Thyroid gland (tissue), 4 donors: Measurements from ENCODE around the gene FCER2. TPM values are rescaled to one million over a fixed set of nuclear protein-coding genes. Genes with fewer than 3 reads are reported as not detected.

ENCODE experiments used
- DNase-seq, 2 donors: peaks; one replicate each; pipeline ENCODE4 v3.0.0-alpha.2; 2019
- H3K27ac ChIP-seq, 3 donors: fragments of 200-600 bp; sonication (generic); 1 replicate in 2 of 3; 2 replicates in 1 of 3; pipeline ENCODE4 v1.5.1; 2016 to 2019; ENCODE audit warnings: mild to moderate bottlenecking in 1 of 3, moderate library complexity in 1 of 3
- H3K27me3 ChIP-seq: fragments of 200-600 bp; sonication (generic); one replicate; pipeline ENCODE4 v1.5.1; 2019
- H3K36me3 ChIP-seq, 2 donors: fragments of 200-600 bp; sonication (generic); one replicate each; pipeline ENCODE4 v1.5.1; 2016 to 2019
- H3K4me1 ChIP-seq, 2 donors: fragments of 200-600 bp; sonication (generic); one replicate each; pipeline ENCODE4 v1.5.1; 2017 to 2019
- H3K4me3 ChIP-seq, 3 donors: fragments of 200-600 bp; sonication (generic); replicated peaks in 1 of 3; 1 replicate in 2 of 3; 2 replicates in 1 of 3; pipeline ENCODE4 v1.5.1; 2016; ENCODE audit warnings: mild to moderate bottlenecking in 1 of 3
- H3K9me3 ChIP-seq: fragments of 200-600 bp; sonication (generic); one replicate; pipeline ENCODE4 v1.5.1; 2017
- CTCF ChIP-seq, 6 experiments: fragments of 200-600 bp in 3 of 6; fragments of 450-650 bp in 3 of 6; sonication (generic) in 3 of 6; IDR thresholded peaks; one replicate each; pipeline ENCODE4 v1.5.1; 2016 to 2019; ENCODE audit warnings: antibody characterized with exemption in 6 of 6, mild to moderate bottlenecking in 2 of 6, inconsistent platforms in 1 of 6, moderate library complexity in 1 of 6
- POLR2A ChIP-seq, 2 donors: fragments of 450-650 bp; IDR thresholded peaks; one replicate each; pipeline ENCODE4 v1.6.1; 2017; ENCODE audit warnings: antibody characterized with exemption in 2 of 2, mild to moderate bottlenecking in 2 of 2, moderate library complexity in 1 of 2
- WGBS, 2 donors: methylation state at CpG; one replicate each; pipeline ENCODE4 v1.1.5; 2017; 5-methylcytosine and 5-hydroxymethylcytosine counted together
- intact Hi-C: fragments of 100-400 bp; cut with DNase I; formaldehyde crosslinking; loops from one replicate; pipeline ENCODE4 v1.15.1; 2023
- total RNA-seq, 4 donors: library from RNA; depleted of rRNA; stranded (reverse); fragments of >200 nt; gene quantifications; one replicate each; pipeline ENCODE4 v1.2.3, GENCODE V29; 2016

FCER2 gene
- total RNA-seq, 4 donors from 2014 or later: not detected

- Histone ChIP-seq H3K9me3 (no peaks in the 10 kb centered on the region), H3K27me3 (no peaks in the 10 kb centered on the region), H3K36me3 (no peaks in the 10 kb centered on the region), H3K27ac (no peak overlapping the region), H3K4me3 (no peak overlapping the region), H3K4me1 (no peaks in the 10 kb centered on the region)
- TF ChIP-seq POLR2A (IDR thresholded peaks at IDR 0.05) (no peak), CTCF (IDR thresholded peaks at IDR 0.05) (no peak)
- WGBS, 2 donors: 37 to 46% methylated on average over 4 to 8 of the region's 9 CpGs
- DNase-seq: no peak
- intact Hi-C loops: no loop called here
Measured at GRCh38 chr19:7672522-7672921, 29.4 kb downstream of the FCER2 start.

GRCh38 chr19:7670790-7671189, 31.1 kb downstream of the FCER2 start:
- intact Hi-C loops: no loop called here
- TF ChIP-seq CTCF (IDR thresholded peaks at IDR 0.05) (no peak), POLR2A (IDR thresholded peaks at IDR 0.05) (no peak)
- no peaks in the 10 kb centered on the region for H3K36me3 ChIP-seq
- WGBS, 2 donors: 21 to 28% methylated on average over 7 to 8 of the region's 9 CpGs
- no peak overlapping the region for H3K27ac ChIP-seq
- no peak overlapping the region for H3K4me3 ChIP-seq
- no peaks in the 10 kb centered on the region for H3K4me1 ChIP-seq
- H3K27me3 ChIP-seq: no peaks in the 10 kb centered on the region
- DNase-seq: no peak
- no peaks in the 10 kb centered on the region for H3K9me3 ChIP-seq

- no peaks in the 10 kb centered on the region for H3K27me3 ChIP-seq
- WGBS, 2 donors: 1 to 3% methylated on average over 10 to 33 of the region's 43 CpGs
- TF ChIP-seq CTCF (IDR thresholded peaks at IDR 0.05) (no peak), POLR2A (IDR thresholded peaks at IDR 0.05) (no peak)
- H3K4me1 ChIP-seq: no peaks in the 10 kb centered on the region
- no peak overlapping the region for H3K4me3 ChIP-seq
- no peak overlapping the region for H3K27ac ChIP-seq
- no peaks in the 10 kb centered on the region for H3K36me3 ChIP-seq
- H3K9me3 ChIP-seq: no peaks in the 10 kb centered on the region
- intact Hi-C loops: no loop called here
- DNase-seq: no peak
Measured at GRCh38 chr19:7670150-7670783, 31.7 kb downstream of the FCER2 start.

- Histone ChIP-seq H3K4me1 (no peaks in the 10 kb centered on the region), H3K4me3 (no peak overlapping the region), H3K9me3 (no peaks in the 10 kb centered on the region), H3K27me3 (no peaks in the 10 kb centered on the region), H3K27ac (no peak overlapping the region), H3K36me3 (no peaks in the 10 kb centered on the region)
- intact Hi-C loops: no loop called here
- 24 to 27% methylated on average over 9 of the region's 9 CpGs for WGBS, 2 donors
- DNase-seq: no peak
- TF ChIP-seq CTCF (IDR thresholded peaks at IDR 0.05): no peak
Measured at GRCh38 chr19:7669641-7670040, 32.3 kb downstream of the FCER2 start.

GRCh38 chr19:7668842-7669241, 33.1 kb downstream of the FCER2 start, which contains the start of gene RETN:
RETN (plus strand) TSS chr19:7669049; CDS start chr19:7669327, 278 bp downstream.
- no peaks in the 10 kb centered on the region for H3K36me3 ChIP-seq
- no peak for DNase-seq
- H3K27me3 ChIP-seq: no peaks in the 10 kb centered on the region
- H3K4me3 ChIP-seq: no peak within 1 kb of the TSS
- H3K4me1 ChIP-seq: no peaks in the 10 kb centered on the region
- no peaks in the 10 kb centered on the region for H3K9me3 ChIP-seq
- 70 to 80% methylated on average over 3 to 6 of the region's 9 CpGs for WGBS, 2 donors
- intact Hi-C loops: no loop called here
- H3K27ac ChIP-seq: no peak within 1 kb of the TSS
- TF ChIP-seq CTCF (IDR thresholded peaks at IDR 0.05) (no peak), POLR2A (IDR thresholded peaks at IDR 0.05) (no peak)
